K562 (cell line): ENCODE data around the gene ZNF646.

Experiments
- MAZ ChIP-seq, 2 experiments: fragments of 450-650 bp in 1 of 2; sonication (generic) in 1 of 2; formaldehyde crosslinking; IDR thresholded peaks in 1 of 2; conservative IDR thresholded peaks in 1 of 2; 2 replicates each; pipeline versions ENCODE4 v1.4.0 to v1.5.0; 2020; ENCODE audit warnings: mild to moderate bottlenecking in 1 of 2, missing genetic modification reagents in 1 of 2
- MLX ChIP-seq, 2 experiments: fragments of 450-650 bp in 1 of 2; sonication (generic) in 1 of 2; formaldehyde crosslinking; conservative IDR thresholded peaks; 2 replicates each; pipeline versions ENCODE4 v1.4.0 to v1.8.1; 2020 to 2022; ENCODE audit warnings: mild to moderate bottlenecking in 1 of 2, missing genetic modification reagents in 1 of 2
- PYGO2 ChIP-seq: fragments of 450-650 bp; IDR thresholded peaks from 2 replicates; pipeline ENCODE4 v1.6.1; 2016; ENCODE audit warnings: mild to moderate bottlenecking, missing genetic modification characterization, moderate library complexity, missing compliant biosample characterization
- RFX1 ChIP-seq: fragments of 450-650 bp; IDR thresholded peaks from 2 replicates; pipeline ENCODE4 v1.6.1; 2016; ENCODE audit warnings: mild to moderate bottlenecking, moderate library complexity
- ZNF23 ChIP-seq: fragments of 250-450 bp; sonication (Bioruptor Pico); IDR thresholded peaks from 2 replicates; pipeline ENCODE4 v1.4.0; 2020; ENCODE audit warnings: mild to moderate bottlenecking
- ZNF586 ChIP-seq: fragments of 450-650 bp; formaldehyde crosslinking; conservative IDR thresholded peaks from 2 replicates; pipeline ENCODE4 v1.4.0; 2020; ENCODE audit warnings: mild to moderate bottlenecking, moderate library complexity

- TF ChIP-seq PYGO2 (tag) (no peak), ZNF23 (CRISPR knock-in tag) (no peak), ZNF586 (no peak), RFX1 (no peak), MAZ (CRISPR knock-in tag; conservative IDR thresholded peaks at IDR 0.05 in 1 of 2, IDR thresholded peaks at IDR 0.05 in 1 of 2) (no peak), MLX (CRISPR knock-in tag; conservative IDR thresholded peaks at IDR 0.05) (no peak)
Measured at GRCh38 chr16:31031276-31031675, 42.9 kb upstream of the ZNF646 start.
